ENCODE results near the gene JAKMIP1. TPM values are rescaled to one million over a fixed set of nuclear protein-coding genes. Genes with fewer than 3 reads are reported as not detected.

The JAKMIP1 gene
- total RNA-seq, 4 donors from 2014 or later: 1.2 to 6.6 TPM; not detected in 2

DNA sequence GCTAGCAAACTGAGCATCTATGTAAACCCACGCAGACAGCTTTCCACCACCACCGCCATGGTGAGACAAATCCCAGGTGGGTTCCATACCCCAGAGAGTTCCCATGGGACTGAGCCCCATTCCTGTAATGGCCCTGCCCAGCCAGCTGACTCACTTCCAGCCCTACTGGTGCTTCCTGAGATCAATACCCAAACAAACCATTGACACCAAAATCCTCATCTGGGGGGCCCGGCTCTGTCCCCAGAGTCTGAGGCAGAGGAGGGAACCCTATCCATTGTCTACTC, 30.1 kb upstream of the JAKMIP1 start:
- no peak overlapping the region for H3K4me3 ChIP-seq
- no peaks in the 10 kb centered on the region for H3K36me3 ChIP-seq
- no peaks in the 10 kb centered on the region for H3K9me3 ChIP-seq
- H3K4me1 ChIP-seq: no peaks in the 10 kb centered on the region
- DNase-seq: peak in 1 of 3 donors; percentile 14
- no peak overlapping the region for H3K27ac ChIP-seq
- no peaks in the 10 kb centered on the region for H3K27me3 ChIP-seq
- TF ChIP-seq, protein P1, sequence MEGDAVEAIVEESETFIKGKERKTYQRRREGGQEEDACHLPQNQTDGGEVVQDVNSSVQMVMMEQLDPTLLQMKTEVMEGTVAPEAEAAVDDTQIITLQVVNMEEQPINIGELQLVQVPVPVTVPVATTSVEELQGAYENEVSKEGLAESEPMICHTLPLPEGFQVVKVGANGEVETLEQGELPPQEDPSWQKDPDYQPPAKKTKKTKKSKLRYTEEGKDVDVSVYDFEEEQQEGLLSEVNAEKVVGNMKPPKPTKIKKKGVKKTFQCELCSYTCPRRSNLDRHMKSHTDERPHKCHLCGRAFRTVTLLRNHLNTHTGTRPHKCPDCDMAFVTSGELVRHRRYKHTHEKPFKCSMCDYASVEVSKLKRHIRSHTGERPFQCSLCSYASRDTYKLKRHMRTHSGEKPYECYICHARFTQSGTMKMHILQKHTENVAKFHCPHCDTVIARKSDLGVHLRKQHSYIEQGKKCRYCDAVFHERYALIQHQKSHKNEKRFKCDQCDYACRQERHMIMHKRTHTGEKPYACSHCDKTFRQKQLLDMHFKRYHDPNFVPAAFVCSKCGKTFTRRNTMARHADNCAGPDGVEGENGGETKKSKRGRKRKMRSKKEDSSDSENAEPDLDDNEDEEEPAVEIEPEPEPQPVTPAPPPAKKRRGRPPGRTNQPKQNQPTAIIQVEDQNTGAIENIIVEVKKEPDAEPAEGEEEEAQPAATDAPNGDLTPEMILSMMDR (IDR thresholded peaks at IDR 0.05): no peak
- no peak for TF ChIP-seq POLR2A (IDR thresholded peaks at IDR 0.05)

DNA sequence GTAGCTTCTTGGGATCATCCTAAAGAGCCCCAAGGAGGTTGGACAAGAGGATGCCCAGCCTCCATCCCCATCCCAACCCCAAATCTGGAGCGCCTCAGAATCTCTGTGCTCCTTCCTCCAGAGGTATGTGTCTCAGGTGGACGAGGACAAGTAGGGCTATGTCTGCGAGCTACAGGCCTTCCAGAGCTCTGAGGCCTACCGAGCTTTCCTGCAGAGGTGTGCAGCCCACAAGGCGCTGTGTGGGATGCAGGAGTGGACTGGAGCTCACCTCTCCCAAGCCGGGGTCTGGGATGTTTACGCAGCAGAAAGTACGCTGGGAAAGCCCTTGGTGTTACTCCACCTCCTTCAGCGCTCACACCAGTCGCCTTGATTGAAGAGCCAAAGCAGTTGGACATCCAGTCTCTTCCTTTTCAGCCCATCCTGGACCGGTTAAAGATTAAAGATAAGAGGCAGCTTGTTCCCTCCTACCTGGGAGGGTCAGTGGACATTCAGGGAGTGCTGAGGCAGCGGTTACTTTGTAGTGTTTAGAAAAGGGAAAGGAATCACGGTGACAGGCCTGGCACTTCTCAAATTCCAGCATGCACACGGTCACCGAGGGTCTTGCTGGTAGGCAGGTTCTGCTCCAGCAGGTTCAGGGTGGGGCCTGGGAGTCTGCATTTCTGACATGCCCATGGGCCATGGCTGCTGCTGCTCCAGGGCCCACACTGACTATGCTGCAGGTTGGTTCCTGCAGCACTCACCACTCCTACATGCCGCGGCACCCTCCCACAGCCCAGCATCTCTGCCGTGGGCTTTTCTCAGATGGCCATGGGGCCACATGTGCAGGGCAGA, 29.5 kb upstream of the JAKMIP1 start:
- TF ChIP-seq POLR2A (IDR thresholded peaks at IDR 0.05): no peak
- TF ChIP-seq, protein P1 (IDR thresholded peaks at IDR 0.05): no peak
- H3K36me3 ChIP-seq: no peaks in the 10 kb centered on the region
- no peak overlapping the region for H3K4me3 ChIP-seq
- no peaks in the 10 kb centered on the region for H3K4me1 ChIP-seq
- H3K27ac ChIP-seq: no peak overlapping the region
- no peaks in the 10 kb centered on the region for H3K9me3 ChIP-seq
- DNase-seq: peak in 1 of 3 donors; percentile 24
- H3K27me3 ChIP-seq: no peaks in the 10 kb centered on the region

DNA sequence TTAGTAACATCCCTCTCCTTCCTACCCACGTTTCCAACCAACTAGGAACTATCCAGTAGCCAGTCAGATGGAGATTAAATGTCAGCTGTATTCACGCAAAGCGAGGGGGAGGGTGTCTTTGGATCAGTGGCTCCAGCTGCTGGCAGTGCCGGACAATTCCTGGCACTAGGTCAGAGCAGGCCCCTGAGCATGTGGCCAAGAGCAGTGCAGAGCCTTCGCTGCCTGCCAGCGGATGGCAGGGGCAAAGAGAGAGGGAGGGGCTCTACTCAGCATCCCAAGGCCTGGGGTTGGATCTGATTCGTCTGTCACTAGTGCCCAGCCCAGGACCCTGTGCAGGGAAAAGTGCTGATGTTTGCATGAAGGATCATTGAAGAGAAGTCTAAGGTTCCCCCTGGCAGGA, 28.7 kb upstream of the JAKMIP1 start:
- H3K36me3 ChIP-seq: no peaks in the 10 kb centered on the region
- TF ChIP-seq POLR2A (IDR thresholded peaks at IDR 0.05): no peak
- TF ChIP-seq, protein P1 (IDR thresholded peaks at IDR 0.05): no peak
- no peak overlapping the region for H3K27ac ChIP-seq
- H3K9me3 ChIP-seq: no peaks in the 10 kb centered on the region
- no peaks in the 10 kb centered on the region for H3K4me1 ChIP-seq
- peak in 1 of 3 donors; percentile 24 for DNase-seq
- no peaks in the 10 kb centered on the region for H3K27me3 ChIP-seq
- no peak overlapping the region for H3K4me3 ChIP-seq

DNA sequence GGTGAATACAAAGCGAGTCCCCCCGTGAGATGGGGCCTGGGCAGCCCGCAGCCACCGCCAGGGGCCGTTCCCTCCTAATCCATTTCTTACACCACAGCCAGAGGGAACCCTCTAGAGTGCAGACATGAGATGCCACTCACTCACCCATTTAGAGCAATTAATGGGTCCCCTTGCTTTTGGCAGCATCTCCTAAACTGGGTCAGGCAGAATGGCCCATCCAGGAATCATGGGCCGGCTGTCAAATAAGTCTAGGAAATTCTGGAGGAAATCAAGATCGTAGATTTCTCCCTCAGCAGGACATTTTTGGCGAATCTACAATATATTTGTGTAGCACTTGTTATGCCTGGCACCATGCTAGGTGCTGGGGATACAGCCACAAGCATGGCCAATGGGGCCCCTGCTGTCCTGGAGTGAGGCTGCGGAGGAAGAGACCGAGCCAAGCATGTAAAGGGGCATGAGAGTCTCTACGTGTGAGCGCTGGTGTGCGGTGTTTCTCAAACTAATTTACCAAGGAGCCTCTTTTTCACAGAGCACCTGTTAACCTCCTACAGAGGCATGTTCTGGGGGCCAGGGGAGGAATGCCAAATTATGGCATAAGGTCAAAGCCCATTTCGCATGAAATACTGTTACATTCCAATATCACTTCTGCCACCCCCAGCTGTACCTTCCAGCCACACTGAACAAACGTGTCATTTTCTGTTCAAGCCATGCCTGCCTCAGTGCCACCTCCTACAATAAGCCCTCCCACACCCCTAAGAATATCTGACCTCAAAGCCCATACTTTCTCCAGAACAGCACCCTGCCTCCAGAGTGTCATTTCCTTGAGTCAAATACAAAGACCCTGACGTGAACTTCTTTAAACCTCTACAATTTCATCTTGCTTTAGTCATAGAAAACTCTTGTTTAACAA, 28.1 kb upstream of the JAKMIP1 start:
- Histone ChIP-seq H3K36me3 (no peaks in the 10 kb centered on the region), H3K27me3 (no peaks in the 10 kb centered on the region), H3K27ac (no peak overlapping the region), H3K9me3 (no peaks in the 10 kb centered on the region), H3K4me1 (no peaks in the 10 kb centered on the region), H3K4me3 (no peak overlapping the region)
- no peak for TF ChIP-seq POLR2A (IDR thresholded peaks at IDR 0.05)
- TF ChIP-seq, protein P1 (IDR thresholded peaks at IDR 0.05): no peak
- DNase-seq: peak in 1 of 3 donors; percentile 29

DNA sequence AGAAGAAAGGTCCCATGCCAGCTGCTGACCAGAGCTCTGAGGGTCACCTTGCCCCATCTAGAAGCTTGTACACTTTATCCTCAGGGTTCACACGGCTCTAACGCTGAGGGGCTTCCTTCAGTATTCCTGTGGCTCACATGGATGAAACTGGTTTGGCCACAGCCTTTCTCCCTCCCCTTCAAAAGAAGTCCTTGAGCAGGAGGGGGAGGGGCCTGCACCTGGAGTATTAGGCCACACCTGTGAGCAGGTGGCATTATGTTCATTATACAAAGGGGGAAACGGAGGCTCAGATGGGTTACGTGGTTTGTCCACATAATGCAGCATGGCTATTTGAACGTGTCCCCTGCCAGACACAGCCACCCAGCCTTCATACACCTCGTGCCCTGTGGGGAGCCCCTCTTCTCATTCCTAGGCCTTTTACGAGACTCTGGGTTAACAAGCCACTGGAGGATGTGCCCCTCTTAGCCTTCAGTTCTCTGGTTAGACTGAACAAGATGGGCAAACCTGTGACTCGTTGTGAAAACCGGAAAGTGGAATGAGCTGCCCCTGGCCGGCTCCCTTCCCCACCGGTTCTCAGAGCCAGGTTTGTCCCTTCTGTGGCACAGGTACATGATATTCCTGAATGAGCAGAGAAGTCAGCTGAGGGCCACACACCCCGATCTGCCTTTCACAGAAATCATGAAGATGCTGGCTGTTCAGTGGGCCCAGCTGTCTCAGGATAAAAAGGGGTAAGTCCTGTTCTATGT, 27.2 kb upstream of the JAKMIP1 start:
- no peak overlapping the region for H3K27ac ChIP-seq
- peaks cover 0 to 3% (median 0%) of the 10 kb centered on the region in 4 donors for H3K9me3 ChIP-seq
- no peak overlapping the region for H3K4me3 ChIP-seq
- TF ChIP-seq POLR2A (IDR thresholded peaks at IDR 0.05): no peak
- TF ChIP-seq, protein P1 (IDR thresholded peaks at IDR 0.05): no peak
- peak in 1 of 3 donors; percentile 2 for DNase-seq
- H3K27me3 ChIP-seq: no peaks in the 10 kb centered on the region
- H3K4me1 ChIP-seq: no peaks in the 10 kb centered on the region
- no peaks in the 10 kb centered on the region for H3K36me3 ChIP-seq
